Endothelial cell of umbilical vein (primary cell): ENCODE data around the gene TTC33. TPM values are rescaled to one million over a fixed set of nuclear protein-coding genes. Genes with fewer than 3 reads are reported as not detected.

ENCODE experiments used
- BruUV-seq: library from RNA; stranded (reverse); fragments of 400-500 nt; replicated peaks from 2 replicates; lab custom pipeline; 2021; lab: Mats Ljungman, UMichigan
- CTCF ChIA-PET: fragments of 300-600, 350-600 bp; sonication (Branson Sonifier 250); formaldehyde crosslinking; loops from one replicate; lab custom pipeline; 2021; ENCODE audit warnings: antibody characterized with exemption, inconsistent platforms; lab: Charles Lee
- POLR2A ChIA-PET: fragments of 300-600, 350-600 bp; sonication (Branson Sonifier 250); formaldehyde crosslinking; loops from one replicate; lab custom pipeline; 2021; ENCODE audit warnings: antibody characterized with exemption, inconsistent platforms; lab: Charles Lee
- DNase-seq: peaks from one replicate; pipeline ENCODE4 v3.0.0-alpha.2; 2011; ENCODE audit warnings: low read depth, low spot score
- FAIRE-seq: peaks from 2 replicates; lab custom pipeline; 2011; peaks lifted over from hg19 to GRCh38; lab: Jason Lieb, UNC
- H2AFZ ChIP-seq: 2 replicates; pipeline ENCODE4 v1.6.0; 2012; ENCODE audit warnings: low read depth, low read length, control low read depth, inconsistent platforms
- H3K27ac ChIP-seq: 2 replicates; pipeline ENCODE4 v1.5.1; 2011; ENCODE audit warnings: low read depth, mild to moderate bottlenecking, control low read depth, low read length, moderate library complexity; ENCODE audit not compliant: insufficient read depth
- H3K27me3 ChIP-seq, 2 experiments: 2 replicates each; pipeline versions ENCODE4 v1.6.0 to v1.6.1; 2011; ENCODE audit warnings: low read length in 2 of 2, mixed read lengths in 1 of 2; ENCODE audit not compliant: control insufficient read depth in 2 of 2, insufficient read depth in 2 of 2
- H3K36me3 ChIP-seq, 2 experiments: 2 replicates in 1 of 2; 3 replicates in 1 of 2; pipeline ENCODE4 v1.5.1; 2011; ENCODE audit warnings: low read length in 2 of 2, mild to moderate bottlenecking in 1 of 2, moderate library complexity in 1 of 2; ENCODE audit not compliant: control insufficient read depth in 2 of 2, insufficient read depth in 2 of 2; ENCODE audit errors: extremely low read depth in 1 of 2
- H3K4me1 ChIP-seq: 3 replicates; pipeline ENCODE4 v1.5.1; 2011; ENCODE audit warnings: mild to moderate bottlenecking, low read length; ENCODE audit not compliant: control insufficient read depth, insufficient read depth; ENCODE audit errors: extremely low read depth
- H3K4me2 ChIP-seq: 2 replicates; pipeline ENCODE4 v1.6.1; 2011; ENCODE audit warnings: low read length, control low read depth, mixed read lengths; ENCODE audit not compliant: insufficient read depth
- H3K4me3 ChIP-seq, 3 experiments: fragments of 200-600 bp in 1 of 3; sonication (generic), shearing (Covaris generic) in 1 of 3; replicated peaks in 1 of 3; 2 replicates each; pipeline ENCODE4 v1.5.1; 2011 to 2016; ENCODE audit warnings: control low read depth in 3 of 3, low read length in 3 of 3, mild to moderate bottlenecking in 2 of 3, inconsistent platforms in 1 of 3, low read depth in 1 of 3, moderate library complexity in 1 of 3; ENCODE audit not compliant: insufficient read depth in 1 of 3
- H3K79me2 ChIP-seq: 2 replicates; pipeline ENCODE4 v1.6.0; 2012; ENCODE audit warnings: low read length, inconsistent platforms; ENCODE audit not compliant: control insufficient read depth, insufficient read depth
- H3K9ac ChIP-seq: replicated peaks from 2 replicates; pipeline ENCODE3; 2011; ENCODE audit warnings: low read length, control low read depth; ENCODE audit not compliant: insufficient read depth; ENCODE audit errors: extremely low read depth
- H3K9me1 ChIP-seq: replicated peaks from 3 replicates; pipeline ENCODE4 v1.6.0; 2011; ENCODE audit warnings: mild to moderate bottlenecking, low read length; ENCODE audit not compliant: control insufficient read depth, insufficient read depth; ENCODE audit errors: extremely low read depth
- H3K9me3 ChIP-seq: replicated peaks from 2 replicates; pipeline ENCODE4 v1.5.1; 2012; ENCODE audit warnings: low read length, inconsistent platforms; ENCODE audit not compliant: control insufficient read depth, insufficient read depth
- H4K20me1 ChIP-seq: replicated peaks from 2 replicates; pipeline ENCODE3; 2011; ENCODE audit warnings: mild to moderate bottlenecking, low read length; ENCODE audit not compliant: control insufficient read depth, insufficient read depth; ENCODE audit errors: extremely low read depth
- CTCF ChIP-seq, 2 donors: IDR thresholded peaks; 1 replicate in 1 of 2; 2 replicates in 1 of 2; pipeline ENCODE4 v1.5.1; 2011; ENCODE audit warnings: low read length in 2 of 2, mild to moderate bottlenecking in 2 of 2, moderate library complexity in 2 of 2, control low read depth in 1 of 2, inconsistent platforms in 1 of 2, low read depth in 1 of 2; ENCODE audit not compliant: insufficient read depth in 1 of 2; ENCODE audit errors: extremely low read depth in 1 of 2
- EZH2 ChIP-seq: IDR thresholded peaks from 2 replicates; pipeline ENCODE4 v1.6.1; 2012; ENCODE audit warnings: borderline replicate concordance, low read depth, mild to moderate bottlenecking, moderate library complexity, low read length, inconsistent platforms; ENCODE audit not compliant: severe bottlenecking
- FOS ChIP-seq: IDR thresholded peaks from 2 replicates; pipeline ENCODE4 v1.6.1; 2011; ENCODE audit warnings: mild to moderate bottlenecking, low read length, moderate library complexity, borderline replicate concordance; ENCODE audit not compliant: insufficient read depth
- GATA2 ChIP-seq: IDR thresholded peaks from 2 replicates; pipeline ENCODE4 v1.7.0; 2011; ENCODE audit warnings: low read depth, mild to moderate bottlenecking, moderate library complexity, mixed read lengths, low read length; ENCODE audit not compliant: insufficient read length, insufficient read depth
- JUN ChIP-seq: IDR thresholded peaks from 2 replicates; pipeline ENCODE4 v1.6.1; 2011; ENCODE audit warnings: borderline replicate concordance, low read depth; ENCODE audit not compliant: insufficient read length, insufficient read depth
- MAX ChIP-seq: IDR thresholded peaks from 2 replicates; pipeline ENCODE4 v1.6.1; 2011; ENCODE audit not compliant: insufficient read depth, insufficient read length
- MYC ChIP-seq: IDR thresholded peaks from one replicate; pipeline ENCODE4 v1.6.1; 2011; ENCODE audit warnings: mild to moderate bottlenecking, low read depth, low read length
- POLR2A ChIP-seq: IDR thresholded peaks from 2 replicates; pipeline ENCODE4 v1.6.1; 2012; ENCODE audit warnings: low read depth, mild to moderate bottlenecking, control low read depth, low read length
- POLR2AphosphoS5 ChIP-seq: IDR thresholded peaks from 2 replicates; pipeline ENCODE4 v1.6.1; 2012; ENCODE audit warnings: low read depth, mild to moderate bottlenecking, control low read depth, low read length, moderate library complexity; ENCODE audit not compliant: insufficient read depth
- dilution Hi-C: fragments of 300-500 bp; cut with MboI; formaldehyde crosslinking; loops from one replicate; pipeline ENCODE4 v1.15.0; 2019; ENCODE audit warnings: low sequenced_read_pairs; ENCODE audit not compliant: extremely low pct_ligation_motif_present
- intact Hi-C: fragments of 100-400 bp; cut with micrococcal nuclease; formaldehyde crosslinking; loops from one replicate; pipeline ENCODE4 v1.10.0; 2022
- polyA plus RNA-seq, 4 experiments: library from polyadenylated mRNA; depleted of rRNA in 3 of 4; stranded (reverse) in 3 of 4; unstranded in 1 of 4; fragments of >200 nt; gene quantifications; 2 replicates each; pipeline versions ENCODE4 v1.2.1 to v1.2.3, GENCODE V29; 2011 to 2012; ENCODE audit warnings: missing spikeins in 1 of 4
- total RNA-seq: library from RNA; stranded (reverse); gene quantifications from 2 replicates; pipeline ENCODE4 v1.2.3, GENCODE V29; 2021

Gene TTC33
- total and polyA plus RNA-seq, 2 donors (not counting 3 experiments of a cell fraction or from before 2014, with no cell fraction given), result 2.2 to 11.7 TPM

- Histone ChIP-seq H3K4me1 (peaks cover 9% of the 10 kb centered on the region), H3K9me3 (no peaks in the 10 kb centered on the region), H4K20me1 (no peaks in the 10 kb centered on the region), H3K27ac (no peak overlapping the region), H3K4me3 (no peak overlapping the region), H3K79me2 (peaks cover 15% of the 10 kb centered on the region), H3K4me2 (no peak overlapping the region), H3K36me3 (no peaks in the 10 kb centered on the region), H2AFZ (no peak overlapping the region), H3K9ac (no peak overlapping the region), H3K27me3 (no peaks in the 10 kb centered on the region), H3K9me1 (no peaks in the 10 kb centered on the region)
- DNase-seq, result peak; percentile 18
- dilution Hi-C loops (no loop called here), intact Hi-C loops (no loop called here)
- CTCF ChIA-PET, result interaction anchor here (1.5 to 2.2 kb wide), 2 partner anchors 12 to 14 kb away, joined by 3 to 7 read pairs; no protein-coding TSS in a partner anchor
- POLR2A ChIA-PET, result interaction anchor here (0.7 kb wide), 1 partner anchor 12 kb away, joined by 3 read pairs; no protein-coding TSS in a partner anchor
- BruUV-seq, result no TSS peak
- no peak for FAIRE-seq
- no peak for TF ChIP-seq JUN
- TF ChIP-seq CTCF (IDR thresholded peaks at IDR 0.05; ENCODE audit: extremely low read depth in 1 of 2, insufficient read depth in 1 of 2, low read depth in 1 of 2, low read length in 2 of 2), result no peak
Observed at GRCh38 chr5:40746703-40747102, 9.1 kb downstream of the TTC33 start.

GRCh38 chr5:40743771-40744170, 12.0 kb downstream of the TTC33 start:
- POLR2A ChIA-PET, result no interaction called here
- CTCF ChIA-PET, result interaction anchor here (2.0 kb wide), 1 partner anchor 10 kb away, joined by 5 read pairs; no protein-coding TSS in a partner anchor

More at GRCh38 chr5:40743771-40744170, 12.0 kb downstream of the TTC33 start:
- H4K20me1 ChIP-seq, result no peaks in the 10 kb centered on the region
- peaks cover 8% of the 10 kb centered on the region for H3K79me2 ChIP-seq
- H3K36me3 ChIP-seq, result peaks cover 3 to 6% of the 10 kb centered on the region in 2 experiments
- H2AFZ ChIP-seq, result no peak overlapping the region
- H3K9me1 ChIP-seq, result no peaks in the 10 kb centered on the region
- H3K27me3 ChIP-seq, result no peaks in the 10 kb centered on the region
- no TSS peak for BruUV-seq
- H3K4me1 ChIP-seq, result peaks cover 9% of the 10 kb centered on the region
- no peak overlapping the region for H3K9ac ChIP-seq
- dilution Hi-C loops, result no loop called here
- no peak overlapping the region for H3K4me2 ChIP-seq
- TF ChIP-seq MYC, result no peak
- no peak for TF ChIP-seq GATA2
- no peak for TF ChIP-seq MAX
- TF ChIP-seq JUN, result no peak
- no peak for TF ChIP-seq POLR2A
- no peak for TF ChIP-seq CTCF (IDR thresholded peaks at IDR 0.05; ENCODE audit: extremely low read depth in 1 of 2, insufficient read depth in 1 of 2, low read depth in 1 of 2, low read length in 2 of 2)
- no peak for TF ChIP-seq POLR2AphosphoS5
- no peak for TF ChIP-seq FOS
- TF ChIP-seq EZH2, result no peak
- no peak for DNase-seq
- intact Hi-C loops, result no loop called here
- no peaks in the 10 kb centered on the region for H3K9me3 ChIP-seq
- no peak overlapping the region for H3K4me3 ChIP-seq
- no peak for FAIRE-seq
- H3K27ac ChIP-seq, result no peak overlapping the region
